ENCODE data around the gene MAP3K4. TPM values are rescaled to one million over a fixed set of nuclear protein-coding genes. Genes with fewer than 3 reads are reported as not detected.
"Not testable (repeated sequence)": the region's sequence is repeated elsewhere in the genome, so short reads cannot be mapped to it uniquely, and the experiment has no call there.

MAP3K4 gene
- total and polyA plus RNA-seq, 9 donors, result 15.6 to 52.3 (median 38.6) TPM

- TF ChIP-seq, protein P1, sequence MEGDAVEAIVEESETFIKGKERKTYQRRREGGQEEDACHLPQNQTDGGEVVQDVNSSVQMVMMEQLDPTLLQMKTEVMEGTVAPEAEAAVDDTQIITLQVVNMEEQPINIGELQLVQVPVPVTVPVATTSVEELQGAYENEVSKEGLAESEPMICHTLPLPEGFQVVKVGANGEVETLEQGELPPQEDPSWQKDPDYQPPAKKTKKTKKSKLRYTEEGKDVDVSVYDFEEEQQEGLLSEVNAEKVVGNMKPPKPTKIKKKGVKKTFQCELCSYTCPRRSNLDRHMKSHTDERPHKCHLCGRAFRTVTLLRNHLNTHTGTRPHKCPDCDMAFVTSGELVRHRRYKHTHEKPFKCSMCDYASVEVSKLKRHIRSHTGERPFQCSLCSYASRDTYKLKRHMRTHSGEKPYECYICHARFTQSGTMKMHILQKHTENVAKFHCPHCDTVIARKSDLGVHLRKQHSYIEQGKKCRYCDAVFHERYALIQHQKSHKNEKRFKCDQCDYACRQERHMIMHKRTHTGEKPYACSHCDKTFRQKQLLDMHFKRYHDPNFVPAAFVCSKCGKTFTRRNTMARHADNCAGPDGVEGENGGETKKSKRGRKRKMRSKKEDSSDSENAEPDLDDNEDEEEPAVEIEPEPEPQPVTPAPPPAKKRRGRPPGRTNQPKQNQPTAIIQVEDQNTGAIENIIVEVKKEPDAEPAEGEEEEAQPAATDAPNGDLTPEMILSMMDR (IDR thresholded peaks at IDR 0.05), result no peak
- TF ChIP-seq POLR2A (IDR thresholded peaks at IDR 0.05) (no peak), EP300 (IDR thresholded peaks at IDR 0.05) (no peak)
- Histone ChIP-seq H3K27me3 (no peaks in the 10 kb centered on the region), H3K9me3 (no peaks in the 10 kb centered on the region), H3K27ac (peak overlapping the region in 1 of 2 donors; percentile 63), H3K4me1 (ENCODE audit: insufficient read depth) (peaks cover 18% of the 10 kb centered on the region), H3K4me3 (no peak overlapping the region), H3K36me3 (no peaks in the 10 kb centered on the region)
- peak; percentile 47 to 76 (median 54) for DNase-seq
- WGBS, 3 donors, result 13 to 24% (median 24%) methylated on average over 11 of the region's 11 CpGs
- intact Hi-C loops (cut with DNase I), result no loop called here
These were observed 18.0 kb upstream of the MAP3K4 start for GRCh38 chr6:160973311-160974250.

DNA sequence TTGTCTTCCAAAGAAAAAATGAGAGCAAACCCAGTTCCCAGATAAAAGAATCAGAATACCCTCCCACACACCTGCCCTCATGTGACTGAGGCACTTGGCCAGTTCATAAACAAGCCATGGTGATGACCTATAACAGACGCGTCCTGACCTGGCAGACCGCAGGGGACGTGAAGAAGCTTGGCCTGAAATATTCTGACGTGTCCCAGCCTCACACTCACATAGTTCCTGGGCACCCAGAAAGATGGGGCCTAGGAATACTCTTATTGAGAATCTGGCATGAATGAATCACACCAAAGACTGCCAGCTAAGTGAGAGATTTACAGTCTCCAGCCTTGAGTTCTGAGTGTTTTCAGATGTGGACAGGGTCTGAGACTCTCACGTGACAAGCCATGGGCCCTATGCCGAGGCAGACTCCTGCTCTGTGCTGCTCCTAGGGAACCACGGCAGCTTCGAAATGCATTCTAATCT, 17.2 kb upstream of the MAP3K4 start:
- intact Hi-C loops (cut with DNase I), result no loop called here
- no peaks in the 10 kb centered on the region for H3K36me3 ChIP-seq
- TF ChIP-seq EP300 (IDR thresholded peaks at IDR 0.05) (no peak), POLR2A (IDR thresholded peaks at IDR 0.05) (no peak)
- TF ChIP-seq, protein P1 (IDR thresholded peaks at IDR 0.05), result no peak
- peaks cover 18% of the 10 kb centered on the region for H3K4me1 ChIP-seq (ENCODE audit: insufficient read depth)
- H3K4me3 ChIP-seq, result no peak overlapping the region
- H3K9me3 ChIP-seq, result no peaks in the 10 kb centered on the region
- H3K27ac ChIP-seq, result peak overlapping the region in 1 of 2 donors; percentile 63
- DNase-seq, result peak; percentile 80 to 87 (median 84)
- H3K27me3 ChIP-seq, result no peaks in the 10 kb centered on the region
- WGBS, 3 donors, result 3 to 11% (median 9%) methylated on average over 9 of the region's 9 CpGs

GRCh38 chr6:160975162-160975561, 16.4 kb upstream of the MAP3K4 start:
- H3K4me1 ChIP-seq (ENCODE audit: insufficient read depth), result peaks cover 18% of the 10 kb centered on the region
- no peak for DNase-seq
- intact Hi-C loops (cut with DNase I), result no loop called here
- peak overlapping the region in 1 of 2 donors; percentile 63 for H3K27ac ChIP-seq
- WGBS, 3 donors, result 48 to 65% (median 64%) methylated on average over 1 of the region's 1 CpG
- H3K36me3 ChIP-seq, result no peaks in the 10 kb centered on the region
- no peaks in the 10 kb centered on the region for H3K9me3 ChIP-seq
- no peak for TF ChIP-seq EP300 (IDR thresholded peaks at IDR 0.05)
- TF ChIP-seq, protein P1 (IDR thresholded peaks at IDR 0.05), result no peak
- TF ChIP-seq POLR2A (IDR thresholded peaks at IDR 0.05), result no peak
- no peak overlapping the region for H3K4me3 ChIP-seq
- no peaks in the 10 kb centered on the region for H3K27me3 ChIP-seq

DNA sequence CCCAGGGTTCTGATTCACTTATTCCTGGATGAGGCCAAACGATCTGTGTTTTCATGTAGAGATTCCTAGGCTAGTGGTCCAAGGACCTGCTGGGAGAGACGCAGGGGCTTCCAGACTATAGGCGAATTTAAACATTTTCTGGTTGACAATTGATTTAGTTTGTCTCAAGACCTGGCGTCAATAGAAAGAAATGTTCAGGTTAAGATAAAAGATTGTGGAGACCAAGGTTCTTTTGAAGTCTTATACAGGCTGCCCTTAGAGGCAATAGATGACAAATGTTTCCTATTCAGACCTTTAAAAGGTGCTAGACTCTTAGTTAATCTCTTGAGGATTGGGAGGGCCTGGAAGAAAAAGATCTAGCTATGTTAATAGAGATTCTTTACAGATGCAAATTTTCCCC, 15.6 kb upstream of the MAP3K4 start:
- H3K4me1 ChIP-seq (ENCODE audit: insufficient read depth), result peaks cover 18% of the 10 kb centered on the region
- intact Hi-C loops (cut with DNase I); H3K4me3 ChIP-seq; H3K27ac ChIP-seq; H3K36me3 ChIP-seq; H3K27me3 ChIP-seq; DNase-seq; H3K9me3 ChIP-seq: not testable (repeated sequence)
- WGBS, 3 donors, result 93 to 97% (median 96%) methylated on average over 4 of the region's 4 CpGs

Measured in ovary (tissue), 9 donors.